ENCODE results near the gene CYS1.

GRCh38 chr2:10030311-10030736 lies 49.9 kb downstream of the CYS1 start:
- TF ChIP-seq EP300 (IDR thresholded peaks at IDR 0.05; ENCODE audit: low read depth) (no peak), CTCF (IDR thresholded peaks at IDR 0.05) (no peak)
